ENCODE data around the gene PTP4A2. TPM values are rescaled to one million over a fixed set of nuclear protein-coding genes. Genes with fewer than 3 reads are reported as not detected.

PTP4A2 gene
- total RNA-seq, 4 donors from 2014 or later = 40.9 to 92.8 (median 67.3) TPM

DNA sequence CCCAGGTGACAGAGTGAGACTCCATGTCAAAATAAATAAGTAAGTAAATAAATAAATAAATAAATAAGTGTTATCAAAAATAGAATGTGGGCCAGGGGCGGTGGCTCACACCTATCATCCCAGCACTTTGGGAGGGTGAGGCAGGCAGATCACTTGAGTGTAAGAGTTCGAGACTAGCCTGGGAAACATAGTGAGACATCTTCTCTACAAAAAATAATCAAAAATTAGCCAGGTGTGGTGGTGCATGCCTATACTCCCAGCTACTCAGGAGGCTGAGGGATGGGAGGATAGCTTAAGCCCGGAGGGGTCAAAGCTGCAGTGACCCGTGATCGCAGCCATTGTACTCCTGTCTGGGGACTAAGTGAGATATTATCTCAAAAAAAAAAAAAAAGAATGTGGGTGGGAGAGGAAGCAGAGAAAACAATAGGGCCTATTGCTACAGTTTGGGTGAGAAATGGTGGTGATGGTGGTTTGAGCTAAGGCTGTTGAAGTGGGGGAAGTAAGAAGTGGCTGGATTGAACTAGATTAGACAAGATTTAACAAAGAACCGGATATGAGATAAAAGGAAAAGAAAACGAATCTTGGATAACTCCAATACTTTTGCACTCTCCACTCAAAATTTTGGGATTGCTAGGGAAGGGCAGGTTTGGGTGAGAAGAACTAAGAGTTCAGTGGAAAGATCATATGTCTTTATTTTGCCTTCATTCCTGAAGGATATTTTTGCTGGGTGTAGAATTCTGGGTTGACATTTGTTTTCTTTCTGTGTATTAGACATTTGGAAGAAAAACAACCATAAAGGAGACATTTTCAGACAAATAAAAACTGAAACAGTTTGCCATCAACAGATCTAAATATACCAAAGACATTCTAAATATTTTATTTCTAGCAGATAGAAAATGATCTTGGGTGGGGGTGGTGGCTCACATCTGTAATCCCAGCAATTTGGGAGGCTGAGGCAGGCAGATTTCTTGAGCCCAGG lies 65.2 kb downstream of the PTP4A2 start:
- H3K4me3 ChIP-seq (ENCODE audit: low read depth, poor library complexity, severe bottlenecking) = no peak overlapping the region

DNA sequence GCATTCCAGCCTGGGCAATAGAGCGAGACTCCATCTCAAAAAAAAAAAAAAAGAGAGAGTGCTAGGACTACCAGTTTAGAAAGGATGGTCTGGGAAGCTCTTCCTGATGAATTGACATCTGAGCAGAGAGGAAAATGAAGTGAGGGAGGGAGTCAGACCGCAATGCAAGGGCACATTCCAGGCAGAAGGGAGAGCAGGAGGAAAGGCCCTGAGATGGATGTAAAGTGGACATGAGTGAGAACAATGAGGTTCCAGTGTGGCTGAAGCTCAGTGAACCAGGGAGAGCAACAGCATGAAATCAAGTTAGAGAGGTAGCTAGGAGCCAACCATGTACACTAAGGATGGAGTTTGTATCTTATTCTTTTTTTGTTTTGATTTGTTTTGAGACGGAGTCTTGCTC lies 66.5 kb downstream of the PTP4A2 start:
- no peak overlapping the region for H3K4me3 ChIP-seq (ENCODE audit: low read depth, poor library complexity, severe bottlenecking)
- TF ChIP-seq, protein P1, sequence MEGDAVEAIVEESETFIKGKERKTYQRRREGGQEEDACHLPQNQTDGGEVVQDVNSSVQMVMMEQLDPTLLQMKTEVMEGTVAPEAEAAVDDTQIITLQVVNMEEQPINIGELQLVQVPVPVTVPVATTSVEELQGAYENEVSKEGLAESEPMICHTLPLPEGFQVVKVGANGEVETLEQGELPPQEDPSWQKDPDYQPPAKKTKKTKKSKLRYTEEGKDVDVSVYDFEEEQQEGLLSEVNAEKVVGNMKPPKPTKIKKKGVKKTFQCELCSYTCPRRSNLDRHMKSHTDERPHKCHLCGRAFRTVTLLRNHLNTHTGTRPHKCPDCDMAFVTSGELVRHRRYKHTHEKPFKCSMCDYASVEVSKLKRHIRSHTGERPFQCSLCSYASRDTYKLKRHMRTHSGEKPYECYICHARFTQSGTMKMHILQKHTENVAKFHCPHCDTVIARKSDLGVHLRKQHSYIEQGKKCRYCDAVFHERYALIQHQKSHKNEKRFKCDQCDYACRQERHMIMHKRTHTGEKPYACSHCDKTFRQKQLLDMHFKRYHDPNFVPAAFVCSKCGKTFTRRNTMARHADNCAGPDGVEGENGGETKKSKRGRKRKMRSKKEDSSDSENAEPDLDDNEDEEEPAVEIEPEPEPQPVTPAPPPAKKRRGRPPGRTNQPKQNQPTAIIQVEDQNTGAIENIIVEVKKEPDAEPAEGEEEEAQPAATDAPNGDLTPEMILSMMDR (IDR thresholded peaks at IDR 0.05) = no peak
- no peak for TF ChIP-seq POLR2A (IDR thresholded peaks at IDR 0.05)
- intact Hi-C loops (cut with DNase I; ENCODE audit: low total_unique reads) = no loop called here
- 85 to 91% methylated on average over 3 of the region's 3 CpGs for WGBS, 2 donors
- DNase-seq (ENCODE audit: low spot score in 2 of 2) = peak in 1 of 2 donors; percentile 6

More for the DNA sequence above, 65.2 kb downstream of the PTP4A2 start:
- WGBS, 2 donors = 82 to 90% methylated on average over 7 of the region's 7 CpGs
- intact Hi-C loops (cut with DNase I; ENCODE audit: low total_unique reads) = no loop called here
- peak in 1 of 2 donors; percentile 3 for DNase-seq (ENCODE audit: low spot score in 2 of 2)
- no peak for TF ChIP-seq POLR2A (IDR thresholded peaks at IDR 0.05)
- TF ChIP-seq, protein P1 (IDR thresholded peaks at IDR 0.05) = no peak

DNA sequence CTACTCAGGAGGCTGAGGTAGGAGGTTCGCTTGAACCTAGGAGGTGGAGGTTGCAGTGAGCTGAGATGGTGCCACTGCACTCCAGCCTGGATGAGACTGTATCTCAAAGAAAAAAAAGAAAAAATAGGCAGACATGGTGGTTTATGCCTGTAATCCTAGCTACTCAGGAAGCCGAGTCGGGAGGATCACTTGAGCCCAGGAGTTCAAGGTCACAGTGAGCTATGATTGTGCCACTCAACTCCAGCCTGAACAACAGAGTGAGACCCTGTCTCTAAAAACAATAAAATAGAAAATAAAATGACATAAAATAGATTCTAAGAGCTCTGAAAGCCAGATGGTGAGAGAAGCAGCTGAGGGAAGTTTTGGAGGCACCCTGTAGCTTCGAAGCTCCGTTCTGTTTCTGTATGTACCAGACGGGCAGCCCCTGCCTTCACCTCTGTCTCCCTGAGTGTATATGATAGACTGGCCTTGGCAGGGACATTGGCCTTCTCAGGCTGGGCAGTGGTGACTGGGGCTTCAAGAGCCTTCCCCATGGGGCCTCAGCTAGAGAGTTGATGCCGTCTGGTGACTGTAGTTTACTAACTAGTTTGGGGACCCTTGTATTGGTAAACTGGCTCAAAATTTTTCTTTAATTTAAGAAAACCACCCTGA lies 68.0 kb downstream of the PTP4A2 start:
- intact Hi-C loops (cut with DNase I; ENCODE audit: low total_unique reads) = no loop called here
- WGBS, 2 donors = 83 to 93% methylated on average over 7 of the region's 7 CpGs
- DNase-seq (ENCODE audit: low spot score in 2 of 2) = no peak
- H3K4me3 ChIP-seq (ENCODE audit: low read depth, poor library complexity, severe bottlenecking) = no peak overlapping the region
- no peak for TF ChIP-seq POLR2A (IDR thresholded peaks at IDR 0.05)
- TF ChIP-seq, protein P1 (IDR thresholded peaks at IDR 0.05) = no peak

GRCh38 chr1:31869449-31869848 lies 68.7 kb downstream of the PTP4A2 start:
- H3K4me3 ChIP-seq (ENCODE audit: low read depth, poor library complexity, severe bottlenecking) = no peak overlapping the region
- intact Hi-C loops (cut with DNase I; ENCODE audit: low total_unique reads) = no loop called here
- WGBS, 2 donors = 51 to 52% methylated on average over 3 of the region's 3 CpGs
- no peak for TF ChIP-seq POLR2A (IDR thresholded peaks at IDR 0.05)
- TF ChIP-seq, protein P1 (IDR thresholded peaks at IDR 0.05) = no peak
- DNase-seq (ENCODE audit: low spot score in 2 of 2) = no peak

GRCh38 chr1:31868862-31869261 lies 69.3 kb downstream of the PTP4A2 start:
- TF ChIP-seq POLR2A (IDR thresholded peaks at IDR 0.05) = no peak
- TF ChIP-seq, protein P1 (IDR thresholded peaks at IDR 0.05) = no peak
- WGBS, 2 donors = 49 to 51% methylated on average over 3 of the region's 3 CpGs
- DNase-seq (ENCODE audit: low spot score in 2 of 2) = no peak
- H3K4me3 ChIP-seq (ENCODE audit: low read depth, poor library complexity, severe bottlenecking) = no peak overlapping the region
- intact Hi-C loops (cut with DNase I; ENCODE audit: low total_unique reads) = no loop called here

Data from lower leg skin (tissue), 4 donors.